HCT116 (cell line): ENCODE measurements around the gene AGBL1. TPM values are rescaled to one million over a fixed set of nuclear protein-coding genes. Genes with fewer than 3 reads are reported as not detected.

Source experiments
- ATAC-seq: fragments of 200-7000 bp; cut with Tn5 transposase; 2 replicates; pipeline ENCODE4 v1.9.1; 2020; ENCODE audit warnings: mild to moderate bottlenecking, moderate library complexity
- BruUV-seq: library from RNA; stranded (reverse); fragments of 400-500 nt; replicated peaks from 2 replicates; lab custom pipeline; 2021; lab: Mats Ljungman, UMichigan
- CTCF ChIA-PET: fragments of 300-600 bp; sonication (Branson Sonifier 250); formaldehyde crosslinking; loops from one replicate; lab custom pipeline; 2021; ENCODE audit warnings: antibody characterized with exemption; lab: Charles Lee
- POLR2A ChIA-PET: fragments of 300-600, 350-600 bp; sonication (Branson Sonifier 250); formaldehyde crosslinking; loops from one replicate; lab custom pipeline; 2021; ENCODE audit warnings: antibody characterized with exemption; lab: Charles Lee
- RAD21 ChIA-PET, 2 experiments: fragments of 300-600 bp; sonication (Branson Sonifier 250); formaldehyde crosslinking; loops; one replicate each; lab custom pipeline; 2023; ENCODE audit warnings: low total read pairs in 2 of 2; ENCODE audit not compliant: uncharacterized antibody in 2 of 2, unreplicated experiment in 2 of 2, low non-redundant PET in 1 of 2; lab: Charles Lee
- DNase-seq: peaks from one replicate; pipeline ENCODE4 v3.0.0-alpha.2; 2010; ENCODE audit warnings: low read depth, low spot score
- H2AFZ ChIP-seq: fragments of 200-600 bp; shearing (Covaris generic), sonication (generic); 2 replicates; pipeline ENCODE4 v1.6.1; 2017; ENCODE audit warnings: low read depth, mixed run types, mixed read lengths, antibody characterized with exemption, low read length; ENCODE audit not compliant: poor library complexity, severe bottlenecking
- H3K27ac ChIP-seq: 2 replicates; pipeline ENCODE4 v1.5.1; 2012; ENCODE audit warnings: low read depth, low read length
- H3K27me3 ChIP-seq: fragments of 200-600 bp; sonication (generic); 2 replicates; pipeline ENCODE4 v1.6.1; 2016; ENCODE audit warnings: mixed run types, low read length, mixed read lengths; ENCODE audit not compliant: insufficient read depth
- H3K36me3 ChIP-seq, 2 experiments: fragments of 200-500 bp in 1 of 2; fragments of 200-600 bp in 1 of 2; sonication (Bioruptor generic) in 1 of 2; sonication (generic) in 1 of 2; 2 replicates each; pipeline versions ENCODE4 v1.5.1 to v1.6.1; 2014 to 2016; ENCODE audit warnings: low read length in 2 of 2, inconsistent platforms in 1 of 2, mixed read lengths in 1 of 2, mixed run types in 1 of 2; ENCODE audit not compliant: insufficient read depth in 2 of 2, control insufficient read depth in 1 of 2
- H3K4me1 ChIP-seq, 2 experiments: fragments of 200-600 bp in 1 of 2; sonication (generic) in 1 of 2; 2 replicates each; pipeline versions ENCODE4 v1.5.1 to v1.6.1; 2012 to 2017; ENCODE audit warnings: low read length in 2 of 2, inconsistent platforms in 1 of 2, mild to moderate bottlenecking in 1 of 2, mixed read lengths in 1 of 2, mixed run types in 1 of 2, moderate library complexity in 1 of 2; ENCODE audit not compliant: insufficient read depth in 2 of 2, control insufficient read depth in 1 of 2
- H3K4me2 ChIP-seq: fragments of 200-600 bp; sonication (generic); 2 replicates; pipeline ENCODE4 v1.6.1; 2017; ENCODE audit warnings: mixed run types, low read length, mixed read lengths
- H3K4me3 ChIP-seq, 2 experiments: fragments of 200-600 bp in 1 of 2; sonication (generic) in 1 of 2; replicated peaks in 1 of 2; 2 replicates each; pipeline ENCODE4 v1.5.1; 2011 to 2016; ENCODE audit warnings: low read length in 2 of 2, control low read depth in 1 of 2, low read depth in 1 of 2, mild to moderate bottlenecking in 1 of 2, mixed read lengths in 1 of 2, mixed run types in 1 of 2
- H3K79me2 ChIP-seq: fragments of 200-600 bp; sonication (generic); 2 replicates; pipeline ENCODE4 v1.6.1; 2017; ENCODE audit warnings: mild to moderate bottlenecking, mixed run types, low read length, moderate library complexity, mixed read lengths; ENCODE audit not compliant: insufficient read depth
- H3K9ac ChIP-seq: fragments of 200-600 bp; sonication (generic); 2 replicates; pipeline ENCODE4 v1.6.1; 2016; ENCODE audit warnings: low read length, mixed read lengths
- H3K9me2 ChIP-seq: fragments of 200-600 bp; sonication (generic), shearing (Covaris generic); 2 replicates; pipeline ENCODE4 v1.6.1; 2017; ENCODE audit warnings: mixed run types, mild to moderate bottlenecking, moderate library complexity; ENCODE audit not compliant: insufficient read depth
- H3K9me3 ChIP-seq, 2 experiments: fragments of 200-500 bp in 1 of 2; fragments of 200-600 bp in 1 of 2; sonication (Bioruptor generic) in 1 of 2; sonication (generic) in 1 of 2; 2 replicates each; pipeline ENCODE4 v1.6.1; 2014 to 2017; ENCODE audit warnings: low read length in 2 of 2, mixed read lengths in 2 of 2, inconsistent platforms in 1 of 2, low read depth in 1 of 2, mild to moderate bottlenecking in 1 of 2, mixed run types in 1 of 2, moderate library complexity in 1 of 2; ENCODE audit not compliant: control insufficient read depth in 1 of 2, insufficient read depth in 1 of 2
- H4K20me1 ChIP-seq: fragments of 200-600 bp; sonication (generic), shearing (Covaris generic); 2 replicates; pipeline ENCODE4 v1.6.1; 2017; ENCODE audit warnings: mixed run types, mild to moderate bottlenecking, moderate library complexity; ENCODE audit not compliant: insufficient read depth
- ATF3 ChIP-seq: IDR thresholded peaks from 2 replicates; pipeline ENCODE4 v1.6.1; 2012
- CBX3 ChIP-seq: IDR thresholded peaks from 2 replicates; pipeline ENCODE4 v1.6.1; 2012; ENCODE audit warnings: low read depth
- EGR1 ChIP-seq: IDR thresholded peaks from 2 replicates; pipeline ENCODE4 v1.6.1; 2012; ENCODE audit warnings: low read depth
- EZH2 ChIP-seq: fragments of 200-600 bp; sonication (generic); IDR thresholded peaks from 2 replicates; pipeline ENCODE4 v1.6.1; 2017; ENCODE audit warnings: antibody characterized with exemption, mixed run types
- EZH2phosphoT487 ChIP-seq: fragments of 200-600 bp; IDR thresholded peaks from 2 replicates; pipeline ENCODE4 v1.6.1; 2018; ENCODE audit warnings: antibody characterized with exemption, borderline replicate concordance
- RAD21 ChIP-seq: IDR thresholded peaks from 2 replicates; pipeline ENCODE4 v1.6.1; 2012; ENCODE audit warnings: low read depth, mild to moderate bottlenecking
- SRF ChIP-seq: IDR thresholded peaks from 2 replicates; pipeline ENCODE4 v1.6.1; 2012; ENCODE audit warnings: low read depth
- ZBTB33 ChIP-seq: IDR thresholded peaks from 2 replicates; pipeline ENCODE4 v1.6.1; 2011; ENCODE audit warnings: mild to moderate bottlenecking, low read length, moderate library complexity; ENCODE audit not compliant: insufficient replicate concordance; ENCODE audit errors: extremely low read depth
- intact Hi-C: fragments of 100-400 bp; cut with micrococcal nuclease; formaldehyde crosslinking; loops from 2 replicates; pipeline ENCODE4 v1.10.0; 2022
- total RNA-seq: library from RNA; stranded (reverse); gene quantifications from one replicate; pipeline ENCODE4 v1.2.1, GENCODE V29; 2021; ENCODE audit not compliant: unreplicated experiment
- TF ChIP-seq, protein P1 (sequence below): IDR thresholded peaks from 2 replicates; pipeline ENCODE4 v1.6.1; 2012

The AGBL1 gene
- total RNA-seq, 1 experiment from 2014 or later = not detected

DNA sequence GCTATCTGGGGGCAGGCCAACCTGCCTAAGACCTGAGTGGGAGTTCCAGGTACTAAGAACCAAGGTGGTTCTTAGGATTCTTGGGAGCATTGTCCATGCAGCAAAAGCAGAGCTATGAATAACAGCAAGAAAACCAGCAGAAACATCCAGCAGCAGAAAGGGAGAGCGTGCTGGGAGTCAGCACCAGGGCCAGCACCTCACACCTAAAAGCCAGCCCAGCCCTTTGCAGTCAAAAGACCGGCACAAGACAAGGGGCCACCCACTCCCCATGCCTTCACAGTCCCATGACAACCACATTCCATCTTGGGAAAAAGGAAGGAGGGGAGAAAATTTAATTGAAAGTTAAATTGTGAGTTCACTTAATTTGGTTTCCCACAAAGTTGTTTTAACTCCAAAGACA is 364.9 kb downstream of the AGBL1 start:
- TF ChIP-seq EZH2phosphoT487 (no peak), RAD21 (no peak), EZH2 (no peak), CBX3 (no peak), ATF3 (no peak), ZBTB33 (no peak), EGR1 (no peak), SRF (no peak)
- TF ChIP-seq, protein P1, sequence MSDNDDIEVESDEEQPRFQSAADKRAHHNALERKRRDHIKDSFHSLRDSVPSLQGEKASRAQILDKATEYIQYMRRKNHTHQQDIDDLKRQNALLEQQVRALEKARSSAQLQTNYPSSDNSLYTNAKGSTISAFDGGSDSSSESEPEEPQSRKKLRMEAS = no peak
- TF ChIP-seq, all 23 proteins: peak for 0
- H3K4me2 ChIP-seq = no peak overlapping the region
- H3K4me3 ChIP-seq = no peak overlapping the region
- ChIA-PET CTCF (no interaction called here), POLR2A (no interaction called here), RAD21 (no interaction called here)
- no peak for DNase-seq
- no peaks in the 10 kb centered on the region for H3K4me1 ChIP-seq
- intact Hi-C loops = no loop called here
- no peaks in the 10 kb centered on the region for H4K20me1 ChIP-seq
- no peak for ATAC-seq
- no peaks in the 10 kb centered on the region for H3K9me2 ChIP-seq
- H3K27ac ChIP-seq = no peak overlapping the region
- no peak overlapping the region for H3K9ac ChIP-seq
- H3K27me3 ChIP-seq = no peaks in the 10 kb centered on the region
- no peak overlapping the region for H2AFZ ChIP-seq
- no peaks in the 10 kb centered on the region for H3K79me2 ChIP-seq
- BruUV-seq = no TSS peak
- H3K36me3 ChIP-seq = no peaks in the 10 kb centered on the region
- peaks cover 13 to 35% of the 10 kb centered on the region in 2 experiments; a peak in 2 of 4 replicates for H3K9me3 ChIP-seq
